ENCODE data around the gene HIBCH.

HIBCH gene

GRCh38 chr2:190217616-190218015, 102.0 kb downstream of the HIBCH start:
- no peak for DNase-seq (ENCODE audit: low read depth)
- no peak overlapping the region for H3K4me3 ChIP-seq (ENCODE audit: low read depth, low read length)
- no peak for TF ChIP-seq CTCF (IDR thresholded peaks at IDR 0.05; ENCODE audit: control insufficient read depth, extremely low read depth, insufficient read depth)

- DNase-seq (ENCODE audit: low read depth): no peak
- no peak overlapping the region for H3K4me3 ChIP-seq (ENCODE audit: low read depth, low read length)
- TF ChIP-seq CTCF (IDR thresholded peaks at IDR 0.05; ENCODE audit: control insufficient read depth, extremely low read depth, insufficient read depth): no peak
These were observed 102.8 kb downstream of the HIBCH start for GRCh38 chr2:190216829-190217228.

- no peak overlapping the region for H3K4me3 ChIP-seq (ENCODE audit: low read depth, low read length)
- no peak for DNase-seq (ENCODE audit: low read depth)
- TF ChIP-seq CTCF (IDR thresholded peaks at IDR 0.05; ENCODE audit: control insufficient read depth, extremely low read depth, insufficient read depth): no peak
These were observed 104.0 kb downstream of the HIBCH start for GRCh38 chr2:190215620-190216019.

GRCh38 chr2:190214426-190215194, 105.0 kb downstream of the HIBCH start:
- TF ChIP-seq CTCF (IDR thresholded peaks at IDR 0.05; ENCODE audit: control insufficient read depth, extremely low read depth, insufficient read depth): no peak
- no peak overlapping the region for H3K4me3 ChIP-seq (ENCODE audit: low read depth, low read length)
- DNase-seq (ENCODE audit: low read depth): no peak

- TF ChIP-seq CTCF (IDR thresholded peaks at IDR 0.05; ENCODE audit: control insufficient read depth, extremely low read depth, insufficient read depth): no peak
- DNase-seq (ENCODE audit: low read depth): no peak
- no peak overlapping the region for H3K4me3 ChIP-seq (ENCODE audit: low read depth, low read length)
These were observed 105.9 kb downstream of the HIBCH start for GRCh38 chr2:190213441-190214335.

- DNase-seq (ENCODE audit: low read depth): no peak
- no peak overlapping the region for H3K4me3 ChIP-seq (ENCODE audit: low read depth, low read length)
- TF ChIP-seq CTCF (IDR thresholded peaks at IDR 0.05; ENCODE audit: control insufficient read depth, extremely low read depth, insufficient read depth): no peak
These were observed 109.2 kb downstream of the HIBCH start for GRCh38 chr2:190210471-190210870.
